OCI-LY7 (cell line): ENCODE results near the gene OR6B1.

ENCODE experiments used
- CTCF ChIP-seq: fragments of 200-600 bp; sonication (generic); conservative IDR thresholded peaks from 2 replicates; pipeline ENCODE4 v1.5.1; 2014; ENCODE audit warnings: mild to moderate bottlenecking, antibody characterized with exemption, low read length, moderate library complexity, mixed read lengths
- EZH2phosphoT487 ChIP-seq: fragments of 200-600 bp; sonication (generic); IDR thresholded peaks from 2 replicates; pipeline ENCODE4 v1.6.1; 2018; ENCODE audit warnings: low read depth, borderline replicate concordance, mild to moderate bottlenecking, mixed run types, antibody characterized with exemption, low read length, moderate library complexity, mixed read lengths

GRCh38 chr7:144001543-144001942 lies 1.4 kb downstream of the OR6B1 start:
- no peak for TF ChIP-seq CTCF
- no peak for TF ChIP-seq EZH2phosphoT487
